WTC11 (cell line): ENCODE measurements around the gene RAPGEF2.

ENCODE experiments used
- CREM ChIP-seq: sonication (generic); formaldehyde crosslinking; IDR thresholded peaks from 2 replicates; pipeline ENCODE4 v1.8.1; 2022; ENCODE audit warnings: mild to moderate bottlenecking, missing genetic modification reagents, moderate library complexity
- CTCF ChIP-seq: fragments of 200-600 bp; IDR thresholded peaks from 2 replicates; pipeline ENCODE4 v1.8.0; 2022; ENCODE audit warnings: antibody characterized with exemption
- E2F5 ChIP-seq: sonication (generic); formaldehyde crosslinking; IDR thresholded peaks from 2 replicates; pipeline ENCODE4 v1.8.1; 2022; ENCODE audit warnings: mild to moderate bottlenecking, moderate library complexity, missing genetic modification reagents
- JUN ChIP-seq: sonication (generic); formaldehyde crosslinking; IDR thresholded peaks from 2 replicates; pipeline ENCODE4 v1.8.0; 2023; ENCODE audit warnings: mild to moderate bottlenecking, missing genetic modification reagents
- TF ChIP-seq, protein P1 (sequence below): sonication (generic); formaldehyde crosslinking; IDR thresholded peaks from 2 replicates; pipeline ENCODE4 v1.8.0; 2022; ENCODE audit warnings: mild to moderate bottlenecking, missing genetic modification reagents
- TF ChIP-seq, protein P2 (sequence below): sonication (generic); formaldehyde crosslinking; IDR thresholded peaks from 2 replicates; pipeline ENCODE4 v1.8.0; 2022; ENCODE audit warnings: mild to moderate bottlenecking, missing genetic modification reagents
- TF ChIP-seq, protein P3 (sequence below): sonication (generic); formaldehyde crosslinking; IDR thresholded peaks from 2 replicates; pipeline ENCODE4 v1.8.0; 2022; ENCODE audit warnings: mild to moderate bottlenecking, missing genetic modification reagents

GRCh38 chr4:159317203-159317602 is 214.3 kb downstream of the RAPGEF2 start:
- no peak for TF ChIP-seq CTCF
- no peak for TF ChIP-seq CREM
- TF ChIP-seq, protein P1, sequence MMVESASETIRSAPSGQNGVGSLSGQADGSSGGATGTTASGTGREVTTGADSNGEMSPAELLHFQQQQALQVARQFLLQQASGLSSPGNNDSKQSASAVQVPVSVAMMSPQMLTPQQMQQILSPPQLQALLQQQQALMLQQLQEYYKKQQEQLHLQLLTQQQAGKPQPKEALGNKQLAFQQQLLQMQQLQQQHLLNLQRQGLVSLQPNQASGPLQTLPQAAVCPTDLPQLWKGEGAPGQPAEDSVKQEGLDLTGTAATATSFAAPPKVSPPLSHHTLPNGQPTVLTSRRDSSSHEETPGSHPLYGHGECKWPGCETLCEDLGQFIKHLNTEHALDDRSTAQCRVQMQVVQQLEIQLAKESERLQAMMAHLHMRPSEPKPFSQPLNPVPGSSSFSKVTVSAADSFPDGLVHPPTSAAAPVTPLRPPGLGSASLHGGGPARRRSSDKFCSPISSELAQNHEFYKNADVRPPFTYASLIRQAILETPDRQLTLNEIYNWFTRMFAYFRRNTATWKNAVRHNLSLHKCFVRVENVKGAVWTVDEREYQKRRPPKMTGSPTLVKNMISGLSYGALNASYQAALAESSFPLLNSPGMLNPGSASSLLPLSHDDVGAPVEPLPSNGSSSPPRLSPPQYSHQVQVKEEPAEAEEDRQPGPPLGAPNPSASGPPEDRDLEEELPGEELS (CRISPR knock-in tag), result no peak
- TF ChIP-seq, protein P2, sequence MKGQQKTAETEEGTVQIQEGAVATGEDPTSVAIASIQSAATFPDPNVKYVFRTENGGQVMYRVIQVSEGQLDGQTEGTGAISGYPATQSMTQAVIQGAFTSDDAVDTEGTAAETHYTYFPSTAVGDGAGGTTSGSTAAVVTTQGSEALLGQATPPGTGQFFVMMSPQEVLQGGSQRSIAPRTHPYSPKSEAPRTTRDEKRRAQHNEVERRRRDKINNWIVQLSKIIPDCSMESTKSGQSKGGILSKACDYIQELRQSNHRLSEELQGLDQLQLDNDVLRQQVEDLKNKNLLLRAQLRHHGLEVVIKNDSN, result no peak
- TF ChIP-seq JUN (CRISPR knock-in tag), result no peak
- TF ChIP-seq E2F5 (CRISPR knock-in tag), result no peak
- TF ChIP-seq, protein P3, sequence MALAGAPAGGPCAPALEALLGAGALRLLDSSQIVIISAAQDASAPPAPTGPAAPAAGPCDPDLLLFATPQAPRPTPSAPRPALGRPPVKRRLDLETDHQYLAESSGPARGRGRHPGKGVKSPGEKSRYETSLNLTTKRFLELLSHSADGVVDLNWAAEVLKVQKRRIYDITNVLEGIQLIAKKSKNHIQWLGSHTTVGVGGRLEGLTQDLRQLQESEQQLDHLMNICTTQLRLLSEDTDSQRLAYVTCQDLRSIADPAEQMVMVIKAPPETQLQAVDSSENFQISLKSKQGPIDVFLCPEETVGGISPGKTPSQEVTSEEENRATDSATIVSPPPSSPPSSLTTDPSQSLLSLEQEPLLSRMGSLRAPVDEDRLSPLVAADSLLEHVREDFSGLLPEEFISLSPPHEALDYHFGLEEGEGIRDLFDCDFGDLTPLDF, result no peak
